SK-N-SH (cell line): ENCODE results near the gene ZSCAN21.

Experiments used
- CTCF ChIP-seq: fragments of 200-600 bp; sonication (generic); IDR thresholded peaks from 2 replicates; pipeline ENCODE4 v1.6.1; 2017; ENCODE audit warnings: antibody characterized with exemption, mild to moderate bottlenecking, moderate library complexity
- EP300 ChIP-seq, 2 experiments: IDR thresholded peaks; 2 replicates each; pipeline versions ENCODE4 v1.4.0 to v1.6.1; 2012; ENCODE audit warnings: borderline replicate concordance in 1 of 2, low read depth in 1 of 2, low read length in 1 of 2
- GABPA ChIP-seq: IDR thresholded peaks from 2 replicates; pipeline ENCODE4 v1.4.0; 2012; ENCODE audit warnings: low read depth, mild to moderate bottlenecking
- MAX ChIP-seq: IDR thresholded peaks from 2 replicates; pipeline ENCODE4 v1.4.0; 2012; ENCODE audit warnings: low read depth
- POLR2AphosphoS5 ChIP-seq: IDR thresholded peaks from 2 replicates; pipeline ENCODE4 v1.6.1; 2012; ENCODE audit warnings: low read depth, low read length
- RCOR1 ChIP-seq: fragments of 150-350 bp; IDR thresholded peaks from 2 replicates; pipeline ENCODE4 v1.6.1; 2017; ENCODE audit warnings: antibody characterized with exemption, low read length
- REST ChIP-seq: IDR thresholded peaks from 2 replicates; pipeline ENCODE4 v1.6.1; 2012; ENCODE audit warnings: mild to moderate bottlenecking, low read depth, low read length, moderate library complexity
- SMC3 ChIP-seq: IDR thresholded peaks from 2 replicates; pipeline ENCODE4 v1.6.1; 2012; ENCODE audit warnings: low read depth, low read length, improper control_type of control experiment
- TAF1 ChIP-seq: IDR thresholded peaks from 2 replicates; pipeline ENCODE4 v1.6.1; 2012; ENCODE audit warnings: low read depth, mild to moderate bottlenecking, low read length, moderate library complexity, borderline replicate concordance
- TEAD4 ChIP-seq: IDR thresholded peaks from 2 replicates; pipeline ENCODE4 v1.4.0; 2012; ENCODE audit warnings: mild to moderate bottlenecking, borderline replicate concordance; ENCODE audit not compliant: insufficient read depth
- USF2 ChIP-seq: fragments of 150-350 bp; IDR thresholded peaks from 2 replicates; pipeline ENCODE4 v1.6.1; 2017; ENCODE audit warnings: antibody characterized with exemption, low read length, low read depth, borderline replicate concordance

- TF ChIP-seq MAX (no peak), GABPA (no peak), USF2 (no peak), CTCF (no peak), REST (no peak), SMC3 (no peak), EP300 (IDR thresholded peaks at IDR 0.05; ENCODE audit: borderline replicate concordance in 1 of 2, low read depth in 1 of 2, low read length in 1 of 2) (no peak), TAF1 (no peak), TEAD4 (no peak), POLR2AphosphoS5 (no peak), RCOR1 (no peak)
These were observed 43.9 kb downstream of the ZSCAN21 start for GRCh38 chr7:100093498-100093897.
